ENCODE data around the gene NTSR1.
A peak's percentile ranks its signal among the peaks of the same experiment; 100 is the strongest.

Gene NTSR1

DNA sequence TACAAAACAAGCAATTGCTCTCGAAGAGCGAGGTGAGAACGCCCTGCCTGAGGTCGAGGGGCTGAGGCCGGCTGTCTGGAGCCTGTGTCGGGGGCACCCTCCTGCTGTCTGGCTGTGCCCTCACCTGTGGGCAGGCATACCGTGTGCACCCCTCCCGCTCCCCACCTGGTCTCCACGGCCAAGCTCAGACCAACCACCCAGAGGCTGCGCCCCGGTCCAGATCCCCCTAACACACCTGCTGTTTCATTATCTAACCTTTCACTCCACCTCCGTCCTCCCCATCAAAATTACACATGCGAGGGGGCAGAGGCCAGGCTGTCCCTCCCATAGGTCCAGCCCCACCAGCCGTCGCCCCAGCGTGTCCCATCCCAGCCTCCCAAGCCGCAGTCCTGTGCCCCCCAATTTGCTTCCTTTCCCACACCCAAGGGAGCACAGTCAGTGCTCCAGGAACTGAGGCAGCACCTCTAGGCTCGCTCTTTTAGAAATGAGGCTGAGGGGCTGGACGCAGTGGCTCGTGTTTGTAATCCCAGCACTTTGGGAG lies 35.2 kb downstream of the NTSR1 start:
- Histone ChIP-seq H3K27me3 (ENCODE audit: control insufficient read depth, insufficient read depth, low read length) (peaks cover 5% of the 10 kb centered on the region), H3K27ac (ENCODE audit: low read depth, low read length) (no peak overlapping the region), H3K4me1 (ENCODE audit: control insufficient read depth, insufficient read depth, low read length) (peaks cover 13% of the 10 kb centered on the region), H3K4me3 (ENCODE audit: low read length) (no peak overlapping the region), H3K9ac (ENCODE audit: low read length) (no peak overlapping the region), H3K36me3 (ENCODE audit: control insufficient read depth, insufficient read depth, low read length) (no peaks in the 10 kb centered on the region)

DNA sequence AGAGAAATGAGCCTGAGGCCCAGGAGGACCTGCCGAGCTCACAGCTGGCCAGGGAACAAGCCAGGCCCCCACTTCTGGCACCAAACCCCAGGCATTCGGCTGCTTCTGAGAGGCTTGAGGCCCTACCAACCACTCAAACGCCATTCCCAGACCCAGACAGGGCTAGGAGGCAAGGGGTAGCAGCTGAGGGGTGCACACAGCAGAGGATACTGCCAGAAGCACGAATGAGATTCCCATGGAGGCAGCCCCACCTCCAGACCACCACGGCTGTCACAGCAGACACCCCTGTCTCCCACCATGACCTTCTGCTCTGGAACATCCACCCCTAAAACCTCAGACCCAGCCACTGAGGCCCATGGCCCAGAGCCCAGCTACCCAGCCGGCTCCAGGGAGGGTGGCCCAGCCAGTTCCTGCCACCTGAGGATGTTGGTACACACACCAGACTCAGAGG lies 36.1 kb downstream of the NTSR1 start:
- peaks cover 5% of the 10 kb centered on the region for H3K27me3 ChIP-seq (ENCODE audit: control insufficient read depth, insufficient read depth, low read length)
- no peaks in the 10 kb centered on the region for H3K36me3 ChIP-seq (ENCODE audit: control insufficient read depth, insufficient read depth, low read length)
- H3K9ac ChIP-seq (ENCODE audit: low read length): no peak overlapping the region
- H3K4me1 ChIP-seq (ENCODE audit: control insufficient read depth, insufficient read depth, low read length): peaks cover 13% of the 10 kb centered on the region
- H3K4me3 ChIP-seq (ENCODE audit: low read length): no peak overlapping the region
- no peak overlapping the region for H3K27ac ChIP-seq (ENCODE audit: low read depth, low read length)

DNA sequence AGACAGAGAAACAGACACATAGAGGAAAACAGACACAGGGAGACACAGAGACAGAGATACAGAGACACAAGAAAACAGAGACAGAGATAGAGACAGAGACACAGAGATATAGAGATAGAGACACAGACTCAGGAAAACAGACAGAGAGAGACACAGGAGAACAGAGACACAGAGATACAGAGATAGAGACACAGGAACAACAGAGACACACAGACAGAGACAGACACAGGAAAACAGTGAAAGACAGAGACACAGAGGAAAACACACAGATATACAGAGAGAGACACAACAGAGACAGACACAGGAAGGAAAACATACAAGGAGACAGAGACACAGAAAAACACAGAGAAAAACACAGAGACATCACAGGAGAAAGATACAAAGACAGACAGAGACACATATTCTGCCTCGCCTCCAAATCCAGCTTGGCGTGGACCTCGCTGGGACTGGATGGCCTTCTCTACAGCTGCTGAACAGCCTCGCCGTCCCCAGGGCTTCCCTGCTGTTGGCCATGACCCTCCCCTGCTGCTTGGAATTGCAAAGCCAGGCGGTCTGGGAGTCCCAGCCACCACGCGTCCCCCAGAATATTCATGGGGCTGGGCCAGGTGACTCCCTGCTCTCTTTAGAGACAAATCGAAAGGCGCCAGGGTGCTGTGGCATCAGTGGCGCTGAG lies 36.8 kb downstream of the NTSR1 start:
- no peak overlapping the region for H3K4me3 ChIP-seq (ENCODE audit: low read length)
- H3K36me3 ChIP-seq (ENCODE audit: control insufficient read depth, insufficient read depth, low read length): no peaks in the 10 kb centered on the region
- H3K4me1 ChIP-seq (ENCODE audit: control insufficient read depth, insufficient read depth, low read length): peaks cover 11% of the 10 kb centered on the region
- H3K27me3 ChIP-seq (ENCODE audit: control insufficient read depth, insufficient read depth, low read length): peaks cover 5% of the 10 kb centered on the region
- no peak overlapping the region for H3K27ac ChIP-seq (ENCODE audit: low read depth, low read length)
- no peak overlapping the region for H3K9ac ChIP-seq (ENCODE audit: low read length)

DNA sequence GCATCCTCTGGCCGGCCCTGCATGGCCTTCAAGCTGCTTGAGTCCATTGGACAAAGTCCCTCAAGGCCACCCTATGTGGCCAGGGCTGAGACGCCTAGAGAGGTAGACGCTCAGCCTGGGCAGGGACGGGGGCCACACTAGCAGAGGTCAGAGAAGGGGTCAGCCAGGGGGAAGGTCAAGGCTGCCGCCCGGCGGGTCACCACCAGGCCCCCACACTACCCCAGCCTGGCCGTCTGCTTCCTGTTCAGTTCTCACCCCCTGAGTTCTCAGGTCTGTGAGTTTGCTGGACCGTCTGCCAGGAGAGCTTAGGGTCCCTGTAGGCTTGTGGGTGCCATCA lies 37.3 kb downstream of the NTSR1 start:
- Histone ChIP-seq H3K9ac (ENCODE audit: low read length) (no peak overlapping the region), H3K27ac (ENCODE audit: low read depth, low read length) (no peak overlapping the region), H3K4me1 (ENCODE audit: control insufficient read depth, insufficient read depth, low read length) (peaks cover 6% of the 10 kb centered on the region), H3K4me3 (ENCODE audit: low read length) (no peak overlapping the region), H3K36me3 (ENCODE audit: control insufficient read depth, insufficient read depth, low read length) (no peaks in the 10 kb centered on the region), H3K27me3 (ENCODE audit: control insufficient read depth, insufficient read depth, low read length) (peaks cover 5% of the 10 kb centered on the region)

DNA sequence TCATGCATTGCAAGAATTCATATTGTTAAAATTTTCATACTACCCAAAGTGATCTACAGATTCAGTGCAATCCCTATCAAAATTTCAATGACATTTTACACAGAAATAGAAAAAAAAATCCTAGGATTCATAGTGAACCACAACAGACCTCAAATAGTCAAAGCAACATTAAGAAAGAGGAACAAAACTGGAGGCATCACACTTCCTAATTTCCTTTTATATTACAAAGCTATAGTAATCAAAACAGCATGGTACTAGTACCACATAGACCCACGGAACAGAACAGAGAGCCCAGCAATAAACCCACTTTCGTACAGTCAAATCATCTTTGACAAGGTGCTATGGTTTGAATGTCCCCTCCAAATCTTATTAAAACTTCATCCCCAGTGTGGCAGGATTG lies 39.7 kb downstream of the NTSR1 start:
- no peak overlapping the region for H3K27ac ChIP-seq (ENCODE audit: low read depth, low read length)
- no peak overlapping the region for H3K4me3 ChIP-seq (ENCODE audit: low read length)
- H3K4me1 ChIP-seq (ENCODE audit: control insufficient read depth, insufficient read depth, low read length): peaks cover 19% of the 10 kb centered on the region
- no peaks in the 10 kb centered on the region for H3K36me3 ChIP-seq (ENCODE audit: control insufficient read depth, insufficient read depth, low read length)
- H3K27me3 ChIP-seq (ENCODE audit: control insufficient read depth, insufficient read depth, low read length): no peaks in the 10 kb centered on the region
- H3K9ac ChIP-seq (ENCODE audit: low read length): no peak overlapping the region

DNA sequence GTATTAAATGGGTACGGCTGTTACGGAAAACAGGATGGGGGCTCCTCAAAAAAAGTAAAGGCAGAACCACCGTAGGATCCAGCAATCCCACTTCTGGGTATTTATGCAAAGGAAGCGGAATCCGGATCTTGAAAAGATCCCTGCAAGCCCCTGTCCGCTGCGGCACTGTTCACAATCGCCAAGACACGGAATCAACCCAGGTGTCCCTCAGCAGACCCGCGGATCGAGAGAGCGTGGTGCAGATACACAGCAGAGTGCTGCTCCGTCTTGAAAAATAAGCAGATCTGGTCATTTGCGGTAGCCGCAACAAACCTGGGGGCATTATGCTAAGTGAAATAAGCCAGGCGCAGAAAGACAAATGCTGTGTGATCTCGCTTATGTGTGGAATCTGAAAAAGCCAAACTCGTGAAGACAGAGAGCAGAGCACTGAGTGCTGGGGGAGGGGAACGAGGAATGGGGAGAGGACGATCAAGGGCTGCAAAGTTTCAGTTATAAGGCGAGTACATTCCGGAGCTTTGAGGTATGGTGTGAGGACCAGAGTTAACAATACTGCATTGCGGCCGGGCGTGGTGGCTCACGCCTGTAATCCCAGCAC lies 41.3 kb downstream of the NTSR1 start:
- Histone ChIP-seq H3K36me3 (ENCODE audit: control insufficient read depth, insufficient read depth, low read length) (no peaks in the 10 kb centered on the region), H3K4me1 (ENCODE audit: control insufficient read depth, insufficient read depth, low read length) (peaks cover 19% of the 10 kb centered on the region), H3K4me3 (ENCODE audit: low read length) (peak overlapping the region; percentile 44), H3K27me3 (ENCODE audit: control insufficient read depth, insufficient read depth, low read length) (no peaks in the 10 kb centered on the region), H3K27ac (ENCODE audit: low read depth, low read length) (peak overlapping the region; percentile 68), H3K9ac (ENCODE audit: low read length) (no peak overlapping the region)

DNA sequence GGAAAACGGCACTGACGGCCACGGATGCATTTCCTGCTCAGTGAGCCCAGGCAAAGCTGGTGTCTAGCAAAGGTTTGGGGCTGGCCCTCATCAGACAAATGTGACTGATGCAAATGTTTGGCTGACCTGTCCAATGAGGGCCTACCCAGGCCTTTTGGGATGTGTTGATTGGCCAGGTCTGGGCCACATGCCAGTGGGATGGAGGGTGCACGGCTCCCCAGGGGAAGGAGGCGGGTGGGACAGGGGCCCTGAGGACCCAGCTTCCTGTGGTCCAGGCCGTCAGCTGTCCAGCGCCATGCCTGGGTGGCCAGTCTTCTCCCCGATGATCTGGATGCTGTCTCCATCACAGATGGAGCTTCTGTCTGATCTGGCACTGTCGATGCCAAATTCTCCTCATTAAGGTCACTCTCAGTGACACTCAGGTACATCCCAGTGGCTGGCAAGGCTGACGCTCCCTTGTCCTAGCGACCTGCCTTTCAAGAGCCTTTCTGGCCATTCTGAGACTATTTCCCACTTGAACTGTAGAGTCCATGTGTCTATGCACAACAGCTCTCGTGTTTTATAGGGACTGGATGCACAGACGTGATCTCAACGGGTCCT lies 43.0 kb downstream of the NTSR1 start:
- H3K27me3 ChIP-seq (ENCODE audit: control insufficient read depth, insufficient read depth, low read length): no peaks in the 10 kb centered on the region

DNA sequence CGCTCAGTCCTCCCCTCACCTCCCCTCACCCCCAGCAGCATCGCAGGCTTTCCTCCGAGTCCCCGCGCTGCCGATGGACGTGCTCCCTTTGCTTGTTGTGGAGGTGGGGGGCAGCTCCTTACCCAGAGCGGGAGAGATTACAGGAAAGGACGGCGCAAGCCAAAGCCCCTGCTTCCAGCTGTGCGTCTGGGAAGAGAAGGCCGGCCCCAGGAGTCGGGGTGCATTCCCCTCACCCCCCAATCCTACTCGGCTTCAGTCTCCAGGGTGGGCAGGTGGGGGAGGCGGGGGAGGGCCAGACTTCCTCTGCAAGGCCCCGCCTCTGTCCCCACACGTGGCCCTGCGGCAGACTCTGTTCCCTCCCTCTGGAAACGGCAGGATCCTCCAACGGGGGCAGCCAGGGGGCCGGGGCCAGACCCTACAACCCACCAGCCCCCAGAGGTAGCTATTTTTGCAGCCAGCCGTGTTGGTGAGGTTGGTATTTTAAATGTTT lies 43.6 kb downstream of the NTSR1 start:
- no peaks in the 10 kb centered on the region for H3K27me3 ChIP-seq (ENCODE audit: control insufficient read depth, insufficient read depth, low read length)

More for the DNA sequence above, 43.0 kb downstream of the NTSR1 start:
- H3K9ac ChIP-seq (ENCODE audit: low read length): no peak overlapping the region
- no peaks in the 10 kb centered on the region for H3K36me3 ChIP-seq (ENCODE audit: control insufficient read depth, insufficient read depth, low read length)
- H3K27ac ChIP-seq (ENCODE audit: low read depth, low read length): peak overlapping the region; percentile 67
- peaks cover 22% of the 10 kb centered on the region for H3K4me1 ChIP-seq (ENCODE audit: control insufficient read depth, insufficient read depth, low read length)
- H3K4me3 ChIP-seq (ENCODE audit: low read length): peak overlapping the region; percentile 8

DNA sequence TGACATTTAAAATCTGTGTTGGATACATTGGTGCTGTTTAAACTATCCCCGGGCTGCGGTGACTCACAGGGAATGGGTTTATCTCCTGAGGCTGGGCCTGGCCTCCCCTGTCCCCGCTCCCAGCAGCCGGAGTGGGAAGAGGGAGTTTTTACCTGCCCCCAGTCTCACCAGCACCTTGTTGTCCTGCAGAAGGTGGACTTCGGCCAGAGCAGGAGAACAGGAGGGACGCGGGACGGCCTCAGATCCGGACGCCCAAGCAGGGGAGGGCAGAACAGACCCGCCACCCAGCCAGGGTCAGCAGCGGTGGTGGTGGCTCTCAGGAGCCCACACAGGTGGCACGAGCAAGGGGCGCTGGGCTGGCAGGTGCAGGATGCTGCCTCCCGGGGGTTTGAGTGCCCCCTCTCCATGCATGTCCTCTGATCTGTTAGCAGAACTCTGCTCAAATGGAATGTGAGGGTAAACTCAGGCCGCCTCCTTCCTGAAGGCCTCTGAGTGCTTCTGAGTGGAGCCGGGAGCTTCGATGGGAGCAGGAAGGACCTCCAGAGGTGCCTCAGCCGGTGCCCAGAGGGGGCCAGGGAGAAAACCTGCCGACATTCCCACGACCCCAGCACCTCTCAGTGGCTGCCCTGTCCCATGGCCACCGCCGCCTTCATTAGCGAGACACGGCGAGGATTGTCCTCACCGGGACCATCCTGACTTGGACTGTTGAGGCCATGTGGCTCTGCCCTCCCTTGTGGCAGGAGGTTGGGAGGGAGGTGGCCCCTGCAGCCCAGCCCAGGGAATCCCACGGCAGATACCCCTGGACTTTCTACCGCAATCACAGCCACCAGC lies 44.2 kb downstream of the NTSR1 start:
- Histone ChIP-seq H3K4me3 (ENCODE audit: low read length) (no peak overlapping the region), H3K27ac (ENCODE audit: low read depth, low read length) (peak overlapping the region; percentile 71), H3K9ac (ENCODE audit: low read length) (no peak overlapping the region), H3K27me3 (ENCODE audit: control insufficient read depth, insufficient read depth, low read length) (no peaks in the 10 kb centered on the region), H3K36me3 (ENCODE audit: control insufficient read depth, insufficient read depth, low read length) (no peaks in the 10 kb centered on the region), H3K4me1 (ENCODE audit: control insufficient read depth, insufficient read depth, low read length) (peaks cover 22% of the 10 kb centered on the region)

More for the DNA sequence above, 43.6 kb downstream of the NTSR1 start:
- Histone ChIP-seq H3K36me3 (ENCODE audit: control insufficient read depth, insufficient read depth, low read length) (no peaks in the 10 kb centered on the region), H3K4me3 (ENCODE audit: low read length) (no peak overlapping the region), H3K4me1 (ENCODE audit: control insufficient read depth, insufficient read depth, low read length) (peaks cover 22% of the 10 kb centered on the region), H3K9ac (ENCODE audit: low read length) (no peak overlapping the region), H3K27ac (ENCODE audit: low read depth, low read length) (peak overlapping the region; percentile 71)

DNA sequence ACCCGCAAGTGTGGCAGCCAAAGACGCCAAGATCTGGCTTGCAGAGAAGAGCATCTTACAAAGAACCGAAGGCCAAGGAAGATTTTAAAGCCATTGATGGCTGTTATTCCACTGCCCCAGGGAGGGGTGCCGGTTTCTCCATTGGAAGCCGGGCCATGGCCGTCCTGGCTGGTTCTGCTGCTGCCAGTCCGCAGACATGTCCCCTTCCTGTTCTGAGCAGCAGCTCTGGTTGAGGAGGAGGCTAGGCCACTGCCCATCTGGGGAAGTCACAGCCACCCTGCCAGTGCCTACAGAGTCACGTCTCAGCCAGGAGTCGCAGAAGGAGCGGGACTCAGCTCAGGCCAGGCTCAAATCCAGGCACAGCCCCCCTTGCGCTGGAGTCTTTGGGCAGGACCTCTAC lies 45.0 kb downstream of the NTSR1 start:
- no peak overlapping the region for H3K4me3 ChIP-seq (ENCODE audit: low read length)
- H3K36me3 ChIP-seq (ENCODE audit: control insufficient read depth, insufficient read depth, low read length): no peaks in the 10 kb centered on the region
- no peak overlapping the region for H3K27ac ChIP-seq (ENCODE audit: low read depth, low read length)
- no peaks in the 10 kb centered on the region for H3K27me3 ChIP-seq (ENCODE audit: control insufficient read depth, insufficient read depth, low read length)
- no peak overlapping the region for H3K9ac ChIP-seq (ENCODE audit: low read length)
- H3K4me1 ChIP-seq (ENCODE audit: control insufficient read depth, insufficient read depth, low read length): peaks cover 22% of the 10 kb centered on the region

DNA sequence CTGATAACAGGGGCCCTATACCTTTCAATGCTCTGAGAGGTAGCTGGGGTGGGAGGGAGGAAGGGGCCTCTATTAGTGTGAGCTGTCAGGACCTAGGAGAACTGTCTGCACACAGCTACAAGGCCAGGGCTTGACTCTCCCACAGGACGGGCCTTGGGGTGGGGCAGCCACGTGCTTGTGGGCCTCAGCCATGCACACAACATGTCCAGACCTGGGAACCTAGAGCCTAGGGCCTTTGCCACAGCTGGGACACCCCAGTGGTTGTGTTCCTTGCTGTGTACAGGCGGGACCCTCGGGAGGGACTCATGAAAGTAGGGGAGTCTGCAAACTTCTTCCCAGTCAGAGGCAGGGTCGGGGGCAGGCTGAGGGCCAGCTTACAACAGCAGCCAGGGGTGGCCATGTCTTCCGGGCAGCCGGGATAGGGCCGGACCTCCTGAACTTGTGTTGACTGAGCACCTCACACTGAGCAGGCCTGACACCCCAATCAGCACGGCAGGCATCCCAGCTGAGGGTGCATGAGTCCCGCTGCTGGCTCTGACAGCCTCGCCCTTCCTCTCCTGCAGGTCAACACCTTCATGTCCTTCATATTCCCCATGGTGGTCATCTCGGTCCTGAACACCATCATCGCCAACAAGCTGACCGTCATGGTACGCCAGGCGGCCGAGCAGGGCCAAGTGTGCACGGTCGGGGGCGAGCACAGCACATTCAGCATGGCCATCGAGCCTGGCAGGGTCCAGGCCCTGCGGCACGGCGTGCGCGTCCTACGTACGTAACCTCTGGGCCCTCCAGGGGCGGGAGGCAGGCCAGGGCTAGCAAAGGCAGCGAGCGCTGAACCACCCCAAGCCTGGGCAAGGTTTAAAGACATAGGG lies 45.7 kb downstream of the NTSR1 start:
- H3K36me3 ChIP-seq (ENCODE audit: control insufficient read depth, insufficient read depth, low read length): no peaks in the 10 kb centered on the region
- no peaks in the 10 kb centered on the region for H3K27me3 ChIP-seq (ENCODE audit: control insufficient read depth, insufficient read depth, low read length)
- no peak overlapping the region for H3K27ac ChIP-seq (ENCODE audit: low read depth, low read length)
- H3K9ac ChIP-seq (ENCODE audit: low read length): no peak overlapping the region
- peaks cover 22% of the 10 kb centered on the region for H3K4me1 ChIP-seq (ENCODE audit: control insufficient read depth, insufficient read depth, low read length)
- H3K4me3 ChIP-seq (ENCODE audit: low read length): no peak overlapping the region
